ENCODE measurements around the gene ZNF516. TPM values are rescaled to one million over a fixed set of nuclear protein-coding genes. Genes with fewer than 3 reads are reported as not detected.

The ZNF516 gene
- total RNA-seq, 1 donor from 2014 or later, result 21.6 TPM

DNA sequence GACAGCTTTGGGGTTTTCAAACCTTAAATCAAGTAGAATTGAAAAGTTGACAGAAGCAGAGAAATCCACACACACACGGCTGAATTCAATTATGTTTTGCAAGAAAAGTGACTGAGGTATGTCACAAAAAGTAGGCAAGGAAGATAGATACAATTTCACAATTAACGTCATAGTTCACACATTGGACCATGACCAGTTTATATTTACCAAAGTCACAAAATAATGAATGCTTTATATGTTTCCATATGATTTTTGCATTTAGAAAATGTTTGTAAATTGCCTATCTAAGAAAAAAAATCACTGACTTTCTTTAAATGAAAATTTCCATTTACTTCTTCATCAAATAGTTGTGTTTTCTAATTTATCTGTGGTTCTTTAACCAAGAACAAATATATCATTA, 29.4 kb upstream of the ZNF516 start:
- Histone ChIP-seq H3K27ac (no peak overlapping the region), H3K36me3 (no peaks in the 10 kb centered on the region), H3K4me3 (no peak overlapping the region), H3K27me3 (no peaks in the 10 kb centered on the region), H3K4me1 (no peaks in the 10 kb centered on the region), H3K9me3 (no peaks in the 10 kb centered on the region)
- no peak for DNase-seq (ENCODE audit: low spot score in 2 of 2)
- intact Hi-C loops (cut with DNase I), result loop anchor here (10.0 kb wide), 1 partner anchor 160 kb away; no protein-coding TSS in a partner anchor
- TF ChIP-seq CTCF (IDR thresholded peaks at IDR 0.05), result no peak

DNA sequence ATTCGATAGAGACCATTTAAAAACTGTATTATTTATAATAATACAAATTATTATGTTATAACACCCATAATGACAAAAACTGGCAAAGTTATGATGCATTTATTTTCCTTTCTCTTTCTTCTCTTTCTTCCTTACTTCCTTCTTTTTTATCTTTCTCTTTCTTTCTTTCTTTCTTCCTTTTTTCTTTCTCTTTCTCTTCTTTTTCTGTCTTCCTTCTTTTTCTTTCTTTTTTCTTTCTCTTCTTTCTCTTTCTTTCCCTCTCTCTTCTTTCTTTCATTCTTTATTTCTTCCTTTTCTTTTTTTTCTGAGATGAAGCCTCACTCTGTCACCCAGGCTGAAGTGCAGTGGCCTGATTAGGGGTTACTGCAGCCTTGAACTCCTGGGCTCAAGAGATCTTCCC, 27.5 kb upstream of the ZNF516 start:
- no peak overlapping the region for H3K4me3 ChIP-seq
- no peaks in the 10 kb centered on the region for H3K4me1 ChIP-seq
- H3K9me3 ChIP-seq, result no peaks in the 10 kb centered on the region
- H3K27ac ChIP-seq, result no peak overlapping the region
- intact Hi-C loops (cut with DNase I), result loop anchor here (10.0 kb wide), 1 partner anchor 162 kb away; no protein-coding TSS in a partner anchor
- no peak for DNase-seq (ENCODE audit: low spot score in 2 of 2)
- no peak for TF ChIP-seq CTCF (IDR thresholded peaks at IDR 0.05)
- no peaks in the 10 kb centered on the region for H3K36me3 ChIP-seq
- no peaks in the 10 kb centered on the region for H3K27me3 ChIP-seq

DNA sequence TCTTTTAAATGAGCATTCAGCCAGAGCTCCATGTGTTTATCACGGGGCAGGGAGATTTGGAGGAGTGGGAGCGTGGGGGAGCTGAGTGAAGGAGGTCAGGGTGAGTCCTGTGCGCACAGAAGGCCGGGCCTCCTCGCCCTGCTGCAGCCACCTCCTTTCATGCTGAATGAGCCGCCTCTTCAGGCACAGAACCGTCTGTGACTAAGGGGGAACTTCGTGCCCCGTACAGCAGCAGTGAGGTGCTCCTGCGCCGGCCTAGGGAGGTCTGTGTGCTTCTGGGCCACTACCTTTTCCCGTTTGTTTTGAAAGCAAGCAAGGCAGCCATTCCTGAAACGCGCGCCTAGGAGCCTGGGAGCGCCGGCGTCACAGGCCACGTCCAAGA, 27.1 kb upstream of the ZNF516 start:
- Histone ChIP-seq H3K4me1 (no peaks in the 10 kb centered on the region), H3K4me3 (no peak overlapping the region)
- DNase-seq (ENCODE audit: low spot score in 2 of 2), result no peak

DNA sequence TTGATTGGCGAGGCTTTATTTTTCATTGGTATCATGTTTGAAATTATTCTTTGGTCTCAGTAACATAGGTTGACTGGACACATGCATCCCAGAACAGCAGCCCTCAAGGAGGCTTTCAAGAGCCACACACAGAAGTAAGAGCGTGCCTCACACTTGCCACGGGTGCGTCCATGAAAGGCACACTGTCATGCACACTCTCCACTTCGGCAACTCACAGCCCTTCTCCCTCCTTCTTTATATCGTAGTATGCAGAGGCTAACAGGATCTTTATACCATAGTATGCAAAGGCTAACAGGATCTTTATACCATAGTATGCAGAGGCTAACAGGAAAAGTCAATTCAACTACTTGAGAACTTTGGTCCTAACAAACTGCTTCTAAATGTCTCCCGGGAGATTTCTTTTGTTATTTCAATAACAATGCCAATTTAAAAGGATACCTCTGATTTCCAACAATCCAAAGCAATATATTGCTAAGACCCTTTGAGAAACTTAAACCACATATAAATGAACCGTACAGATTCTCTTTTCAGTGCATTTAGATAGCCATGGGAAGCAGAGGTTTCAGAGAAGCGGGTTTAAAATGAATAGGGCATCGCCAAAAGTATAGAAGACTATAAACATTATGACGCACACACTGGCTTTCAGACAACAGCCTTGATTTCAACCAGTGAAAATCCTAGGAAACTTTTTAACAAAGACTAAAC, 26.5 kb upstream of the ZNF516 start:
- intact Hi-C loops (cut with DNase I), result loop anchor here (10.0 kb wide), 1 partner anchor 163 kb away; no protein-coding TSS in a partner anchor

More for the DNA sequence above, 27.1 kb upstream of the ZNF516 start:
- Histone ChIP-seq H3K27ac (no peak overlapping the region), H3K9me3 (no peaks in the 10 kb centered on the region), H3K36me3 (no peaks in the 10 kb centered on the region), H3K27me3 (no peaks in the 10 kb centered on the region)
- intact Hi-C loops (cut with DNase I), result loop anchor here (10.0 kb wide), 1 partner anchor 163 kb away; no protein-coding TSS in a partner anchor
- TF ChIP-seq CTCF (IDR thresholded peaks at IDR 0.05), result no peak

DNA sequence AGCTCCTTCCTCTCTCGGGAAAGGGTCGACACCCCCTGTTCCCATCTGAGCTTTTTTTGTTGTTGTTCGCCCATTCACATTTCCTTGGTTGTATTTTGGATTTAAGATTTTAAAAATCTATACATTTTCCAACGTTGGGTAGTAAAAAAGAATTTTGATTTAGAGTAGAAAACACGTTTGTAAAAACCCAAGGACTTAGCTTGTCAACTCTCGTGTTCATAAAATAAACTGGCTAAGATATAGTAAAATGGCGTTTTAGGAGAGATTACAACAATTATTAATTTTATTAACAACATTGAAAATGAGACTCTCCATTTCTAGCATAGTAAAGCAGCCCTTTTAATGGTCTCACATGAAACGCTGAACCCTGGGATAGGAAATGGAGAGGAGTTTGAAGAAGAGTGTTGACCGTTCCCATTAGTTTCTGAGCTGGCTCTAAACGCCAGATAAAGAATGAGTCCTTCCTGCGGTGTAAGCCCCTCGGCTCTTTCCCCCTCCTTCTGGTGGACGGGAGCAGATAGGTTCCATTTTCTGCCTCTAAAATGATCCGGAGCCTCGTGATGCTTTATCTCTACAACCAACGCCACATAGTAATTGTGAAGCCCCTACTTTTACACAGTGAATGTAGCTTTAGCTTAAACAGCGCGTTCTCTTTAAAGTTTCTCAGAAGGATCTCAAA, 24.0 kb upstream of the ZNF516 start:
- Histone ChIP-seq H3K27me3 (no peaks in the 10 kb centered on the region), H3K9me3 (no peaks in the 10 kb centered on the region), H3K36me3 (no peaks in the 10 kb centered on the region), H3K27ac (no peak overlapping the region), H3K4me3 (peak overlapping the region; percentile 36 to 41), H3K4me1 (no peaks in the 10 kb centered on the region)
- intact Hi-C loops (cut with DNase I), result no loop called here
- no peak for DNase-seq (ENCODE audit: low spot score in 2 of 2)
- no peak for TF ChIP-seq CTCF (IDR thresholded peaks at IDR 0.05)

More for the DNA sequence above, 26.5 kb upstream of the ZNF516 start:
- Histone ChIP-seq H3K9me3 (no peaks in the 10 kb centered on the region), H3K36me3 (no peaks in the 10 kb centered on the region), H3K4me3 (no peak overlapping the region), H3K27me3 (no peaks in the 10 kb centered on the region), H3K4me1 (no peaks in the 10 kb centered on the region), H3K27ac (no peak overlapping the region)
- no peak for DNase-seq (ENCODE audit: low spot score in 2 of 2)
- TF ChIP-seq CTCF (IDR thresholded peaks at IDR 0.05), result no peak

All from ascending aorta (tissue), 2 donors.